Glutamatergic neuron (in vitro differentiated cells): ENCODE measurements around the gene ZNF423. TPM values are rescaled to one million over a fixed set of nuclear protein-coding genes. Genes with fewer than 3 reads are reported as not detected.
"Not testable (repeated sequence)": the region's sequence is repeated elsewhere in the genome, so short reads cannot be mapped to it uniquely, and the experiment has no call there.

Experiments
- DNase-seq: peaks from one replicate; pipeline ENCODE4 v3.0.0; 2022
- H3K27ac Mint-ChIP-seq: one replicate; pipeline ENCODE4 v1.8.0; 2020; ENCODE audit warnings: mild to moderate bottlenecking, mixed read lengths, inconsistent platforms; ENCODE audit not compliant: unreplicated experiment
- H3K27me3 Mint-ChIP-seq: one replicate; pipeline ENCODE4 v1.8.0; 2020; ENCODE audit warnings: mild to moderate bottlenecking, moderate library complexity, mixed read lengths, inconsistent platforms; ENCODE audit not compliant: unreplicated experiment
- H3K36me3 Mint-ChIP-seq: one replicate; pipeline ENCODE4 v1.8.0; 2020; ENCODE audit warnings: mild to moderate bottlenecking, mixed read lengths, inconsistent platforms; ENCODE audit not compliant: unreplicated experiment
- H3K4me1 Mint-ChIP-seq: one replicate; pipeline ENCODE4 v1.8.0; 2020; ENCODE audit warnings: mild to moderate bottlenecking, low read depth, mixed read lengths, inconsistent platforms; ENCODE audit not compliant: unreplicated experiment
- H3K4me3 Mint-ChIP-seq: one replicate; pipeline ENCODE4 v1.8.0; 2020; ENCODE audit warnings: mild to moderate bottlenecking, mixed read lengths, inconsistent platforms; ENCODE audit not compliant: unreplicated experiment
- H3K9me3 Mint-ChIP-seq: one replicate; pipeline ENCODE4 v1.8.0; 2020; ENCODE audit warnings: mild to moderate bottlenecking, moderate library complexity, mixed read lengths, inconsistent platforms; ENCODE audit not compliant: unreplicated experiment
- CTCF ChIP-seq: fragments of 200-600 bp; sonication (generic); IDR thresholded peaks from one replicate; pipeline ENCODE4 v1.5.0; 2021; ENCODE audit not compliant: partially characterized antibody, unreplicated experiment
- total RNA-seq: library from RNA; stranded (reverse); fragmentation: NEBNext Ultra II Directional; extraction: Animal tissue kit (Norgen Biotek cat#: 25700); gene quantifications from one replicate; pipeline ENCODE4 v1.2.1, GENCODE V29; 2021; ENCODE audit not compliant: unreplicated experiment

The ZNF423 gene
- total RNA-seq, 1 donor from 2014 or later, result 149 TPM

GRCh38 chr16:49876716-49877129 lies 20.8 kb upstream of the ZNF423 start:
- no peak overlapping the region for H3K4me3 Mint-ChIP-seq
- peaks cover 12% of the 10 kb centered on the region for H3K27me3 Mint-ChIP-seq
- H3K9me3 Mint-ChIP-seq, result no peaks in the 10 kb centered on the region
- H3K4me1 Mint-ChIP-seq, result peaks cover 7% of the 10 kb centered on the region
- peak; percentile 92 for DNase-seq
- H3K27ac Mint-ChIP-seq, result no peak overlapping the region
- TF ChIP-seq CTCF, result peak; percentile 98
- no peaks in the 10 kb centered on the region for H3K36me3 Mint-ChIP-seq

DNA sequence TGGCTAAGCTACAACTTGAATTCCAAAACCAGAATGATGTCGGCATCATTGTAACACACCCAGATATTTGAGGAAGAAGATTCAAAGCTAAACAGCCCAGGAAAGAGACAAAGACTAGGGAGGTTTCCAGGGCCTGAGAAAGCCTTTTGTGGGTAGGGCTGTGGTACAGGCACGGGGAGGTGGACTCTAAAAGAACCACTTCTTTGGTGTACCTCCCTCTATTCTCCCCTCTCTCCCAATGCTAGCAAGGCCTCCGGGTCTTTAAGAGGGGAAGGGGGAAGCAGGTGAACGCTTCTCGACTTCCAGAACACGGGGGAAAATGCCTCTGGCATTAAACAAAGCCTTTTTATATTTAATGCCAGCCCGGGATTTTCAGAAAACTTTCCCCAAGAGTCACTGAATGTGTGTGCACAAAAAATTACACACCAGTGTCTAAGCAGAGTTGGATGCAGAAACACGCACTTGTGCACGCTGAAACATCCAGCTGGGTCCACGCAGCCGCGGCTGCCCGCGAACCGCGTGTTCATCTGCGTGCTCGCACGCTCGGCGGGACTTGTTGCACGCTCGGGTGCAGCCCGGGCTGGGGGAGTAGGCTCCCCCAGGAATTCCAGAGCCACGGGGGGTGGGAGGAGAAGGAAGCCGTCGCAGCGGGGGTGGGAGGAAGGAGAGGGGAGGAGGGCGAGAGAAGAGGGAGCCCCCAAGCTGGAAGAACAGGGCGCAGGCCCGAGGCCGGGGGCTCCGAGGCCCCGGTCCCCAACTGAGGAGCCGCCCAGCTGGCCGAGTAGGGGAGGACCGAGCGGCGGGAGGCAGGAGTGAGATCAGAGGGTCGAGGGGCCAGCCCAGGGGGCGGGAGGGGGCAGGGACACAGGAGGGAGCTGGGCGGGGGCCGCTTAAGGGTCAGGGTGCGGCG lies 20.1 kb upstream of the ZNF423 start:
- Mint-ChIP-seq H3K4me3 (peak overlapping the region; percentile 61), H3K4me1 (peaks cover 7% of the 10 kb centered on the region), H3K27me3 (peaks cover 12% of the 10 kb centered on the region), H3K9me3 (no peaks in the 10 kb centered on the region), H3K27ac (peak overlapping the region; percentile 78), H3K36me3 (no peaks in the 10 kb centered on the region)
- peak; percentile 28 for DNase-seq
- TF ChIP-seq CTCF, result no peak

DNA sequence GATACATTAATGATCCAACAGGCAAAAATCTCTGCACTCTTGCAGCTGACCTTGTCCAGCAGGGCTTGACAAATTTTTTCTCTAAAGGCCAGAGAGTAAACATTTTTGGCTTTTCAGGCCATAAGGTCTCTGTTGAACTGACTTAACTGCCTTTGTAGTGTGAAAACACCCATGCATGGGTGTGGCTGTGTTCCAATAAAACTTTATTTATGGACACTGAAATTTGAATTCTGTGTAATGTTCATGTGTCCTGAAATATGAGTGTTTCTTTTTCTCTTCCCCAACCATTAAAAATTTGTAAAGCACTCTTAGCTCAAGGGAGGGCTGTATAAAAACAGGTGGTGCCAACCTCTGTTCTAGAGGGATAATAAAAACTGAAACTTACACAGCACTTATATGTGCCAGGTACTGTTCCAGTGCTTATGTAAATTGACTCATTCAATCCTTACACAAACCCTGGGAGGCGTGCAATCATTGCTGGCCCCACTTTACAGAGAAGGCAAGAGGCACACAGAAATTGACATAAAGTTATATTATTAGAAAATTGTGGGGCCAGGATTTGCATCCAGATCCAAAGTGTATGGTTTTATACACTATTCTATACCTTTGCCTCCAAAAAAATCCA lies 18.8 kb upstream of the ZNF423 start:
- Mint-ChIP-seq H3K9me3 (no peaks in the 10 kb centered on the region), H3K27ac (no peak overlapping the region), H3K4me1 (peaks cover 6% of the 10 kb centered on the region), H3K36me3 (no peaks in the 10 kb centered on the region), H3K27me3 (peaks cover 10% of the 10 kb centered on the region), H3K4me3 (no peak overlapping the region)
- DNase-seq, result no peak
- no peak for TF ChIP-seq CTCF

- H3K4me3 Mint-ChIP-seq, H3K27ac Mint-ChIP-seq, H3K27me3 Mint-ChIP-seq, H3K9me3 Mint-ChIP-seq, DNase-seq, H3K36me3 Mint-ChIP-seq: not testable (repeated sequence)
- H3K4me1 Mint-ChIP-seq, result peaks cover 17% of the 10 kb centered on the region
Measured at GRCh38 chr16:49871824-49872223, 15.9 kb upstream of the ZNF423 start.

- Mint-ChIP-seq H3K9me3 (no peaks in the 10 kb centered on the region), H3K36me3 (no peaks in the 10 kb centered on the region), H3K4me1 (peaks cover 14% of the 10 kb centered on the region), H3K4me3 (no peak overlapping the region), H3K27ac (no peak overlapping the region), H3K27me3 (peaks cover 5% of the 10 kb centered on the region)
- DNase-seq, result no peak
- TF ChIP-seq CTCF, result no peak
Measured at GRCh38 chr16:49869731-49870130, 13.8 kb upstream of the ZNF423 start.
